Hair follicle dermal papilla cell (primary cell): ENCODE data around the gene OR2A2. TPM values are rescaled to one million over a fixed set of nuclear protein-coding genes. Genes with fewer than 3 reads are reported as not detected.

Source experiments
- small RNA-seq: library from RNA; depleted of rRNA; stranded (forward); fragments of <200 nt; gene quantifications from one replicate; pipeline ENCODE3, GENCODE V24; 2012
- total RNA-seq: library from RNA; depleted of rRNA; stranded (reverse); fragments of >200 nt; gene quantifications from 2 replicates; pipeline ENCODE4 v1.2.3, GENCODE V29; 2012

Gene OR2A2, protein sequence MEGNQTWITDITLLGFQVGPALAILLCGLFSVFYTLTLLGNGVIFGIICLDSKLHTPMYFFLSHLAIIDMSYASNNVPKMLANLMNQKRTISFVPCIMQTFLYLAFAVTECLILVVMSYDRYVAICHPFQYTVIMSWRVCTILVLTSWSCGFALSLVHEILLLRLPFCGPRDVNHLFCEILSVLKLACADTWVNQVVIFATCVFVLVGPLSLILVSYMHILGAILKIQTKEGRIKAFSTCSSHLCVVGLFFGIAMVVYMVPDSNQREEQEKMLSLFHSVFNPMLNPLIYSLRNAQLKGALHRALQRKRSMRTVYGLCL
- not detected in 2 replicates for total RNA-seq

DNA sequence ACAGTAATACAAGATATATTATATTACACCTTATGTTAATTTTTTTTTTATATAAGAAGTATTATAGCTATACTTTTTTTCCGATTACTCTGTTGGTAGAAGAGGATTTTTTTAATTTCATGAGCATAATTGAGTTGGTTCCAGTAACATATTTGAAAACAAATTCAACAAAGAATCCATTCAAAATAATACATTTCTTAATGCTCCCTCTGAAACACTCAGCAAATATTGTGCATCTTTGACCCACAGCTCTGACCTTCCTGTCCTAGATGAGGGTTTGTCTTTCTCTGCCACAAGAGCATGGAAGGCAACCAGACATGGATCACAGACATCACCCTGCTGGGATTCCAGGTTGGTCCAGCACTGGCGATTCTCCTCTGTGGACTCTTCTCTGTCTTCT is at the start of gene OR2A2:
Gene OR2A2, plus strand, starts transcription at position 301 of the 400 bp plus-strand sequence. Its CDS starts 0 bp downstream, at position 301.

DNA sequence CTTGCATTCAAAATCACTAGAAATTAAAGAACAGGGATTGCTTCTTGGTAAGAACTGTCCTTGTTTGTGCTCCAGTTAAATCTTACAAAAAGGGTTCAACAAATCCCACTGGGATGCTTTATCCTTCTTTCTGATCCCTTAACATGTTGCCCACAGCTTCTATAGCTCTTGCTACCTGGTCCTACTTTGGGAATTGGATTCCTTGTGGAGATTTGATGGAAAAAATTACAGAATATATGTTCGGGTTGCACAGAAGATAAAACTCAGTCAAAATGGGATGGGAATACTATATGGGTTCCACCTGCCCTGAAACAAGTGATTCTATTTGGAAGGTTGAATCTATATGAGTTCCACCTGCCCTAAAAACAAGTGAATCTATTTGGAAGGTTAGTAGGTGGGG is 39.9 kb upstream of the OR2A2 start, which contains the start of gene OR2A25:
Gene OR2A25, plus strand, starts transcription at position 301 of the 400 bp plus-strand sequence. CDS start 4,409 bp downstream, outside the sequence.

DNA sequence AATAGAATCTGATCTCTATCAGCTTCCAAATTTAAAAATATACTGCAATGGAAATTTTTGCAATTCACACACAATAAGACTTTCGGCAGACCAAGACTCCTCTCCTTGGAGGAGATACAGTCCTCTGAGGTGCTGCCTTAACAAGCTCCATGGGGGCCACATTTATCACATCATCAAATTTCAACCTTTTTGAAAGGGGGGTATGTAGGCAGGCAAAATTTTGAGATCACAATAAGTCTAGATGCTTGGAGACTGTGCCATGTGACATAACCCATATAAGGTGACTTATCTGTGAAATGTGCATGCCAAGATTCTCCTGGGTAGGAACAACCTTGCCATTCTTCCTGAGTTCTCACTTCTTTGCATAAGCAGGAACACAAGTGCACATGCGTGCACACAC is 23.4 kb upstream of the OR2A2 start, which contains the start of gene OR2A12:
Gene OR2A12, plus strand, starts transcription at position 301 of the 400 bp plus-strand sequence. CDS start 8,830 bp downstream, outside the sequence.

DNA sequence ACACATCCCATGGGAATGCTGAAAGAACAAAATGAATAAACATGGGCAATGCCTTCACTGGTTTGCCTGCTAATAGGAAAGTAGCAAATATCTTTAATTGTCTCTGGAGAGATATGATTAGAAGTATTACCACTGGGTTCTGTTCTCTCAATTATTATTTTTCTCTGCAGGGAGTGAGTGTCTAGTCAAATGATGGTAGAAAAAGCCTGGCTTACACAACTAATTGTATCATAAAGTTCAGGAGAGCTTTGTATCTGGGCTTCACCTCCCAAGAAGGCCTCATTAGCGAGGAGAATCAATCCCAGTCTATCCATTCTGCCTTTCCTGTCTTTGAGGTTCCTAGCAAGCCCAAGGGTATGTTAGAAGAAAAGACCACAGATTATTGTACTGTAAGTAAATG is 13.5 kb downstream of the OR2A2 start, which contains the start of gene OR2A14:
Gene OR2A14, plus strand, starts transcription at position 301 of the 400 bp plus-strand sequence. CDS start 5,937 bp downstream, outside the sequence.

Small RNAs within 50 kb of the gene (small RNA-seq; reads per million reads assigned to genes)
- not detected for gene OR2A41P

Other genes starting within 250 kb of the OR2A2 start
- gene TCAF1, start 207.4 kb upstream of the OR2A2 start, total RNA-seq, result 99.5 and 101 TPM in 2 replicates
- gene OR2F2, start 174.3 kb upstream of the OR2A2 start, total RNA-seq, result not detected in 2 replicates
- gene OR2F1, start 154.7 kb upstream of the OR2A2 start, total RNA-seq, result not detected in 2 replicates
- not detected in 2 replicates for gene OR6B1, start 109.3 kb upstream of the OR2A2 start, total RNA-seq
- gene OR2A5, start 60.6 kb upstream of the OR2A2 start, total RNA-seq, result not detected in 2 replicates
- gene OR2A25, start 39.8 kb upstream of the OR2A2 start, total RNA-seq, result not detected in 2 replicates
- gene OR2A12, start 23.3 kb upstream of the OR2A2 start, total RNA-seq, result not detected in 2 replicates
- gene OR2A14, start 13.6 kb downstream of the OR2A2 start, total RNA-seq, result not detected in 2 replicates
- 0.49 and 1.9 TPM in 2 replicates for gene CTAGE4, start 73.9 kb downstream of the OR2A2 start, total RNA-seq
- gene ARHGEF35, start 86.2 kb downstream of the OR2A2 start, total RNA-seq, result 2.7 and 2.8 TPM in 2 replicates
- under 0.01 TPM in 1 of 2 replicates, not detected in the other for gene OR2A42, start 130.0 kb downstream of the OR2A2 start, total RNA-seq
- gene OR2A7, start 155.2 kb downstream of the OR2A2 start, total RNA-seq, result 1.1 and 1.3 TPM in 2 replicates
- gene CTAGE8, start 159.7 kb downstream of the OR2A2 start, total RNA-seq, result 0.73 and 1.6 TPM in 2 replicates
- 0.12 and 0.16 TPM in 2 replicates for gene OR2A1, start 202.8 kb downstream of the OR2A2 start, total RNA-seq
- 8.7 and 10.1 TPM in 2 replicates for gene ARHGEF5, start 245.8 kb downstream of the OR2A2 start, total RNA-seq